Measurements from ENCODE around the gene DNAJB2. TPM values are rescaled to one million over a fixed set of nuclear protein-coding genes. Genes with fewer than 3 reads are reported as not detected.

The DNAJB2 gene
- polyA plus RNA-seq, 3 donors, result 1.7 to 55.4 (median 1.9) TPM

GRCh38 chr2:219296631-219297391 is 17.6 kb downstream of the DNAJB2 start:
- Mint-ChIP-seq H3K4me3 (no peak overlapping the region), H3K4me1 (peaks cover 11% of the 10 kb centered on the region), H3K27ac (peak overlapping the region in 1 of 7 donors; percentile 65), H3K36me3 (no peaks in the 10 kb centered on the region), H3K9me3 (peaks cover 0 to 7% (median 1%) of the 10 kb centered on the region in 7 donors), H3K27me3 (ENCODE audit: low read depth in 3 of 3) (peaks cover 49 to 72% (median 58%) of the 10 kb centered on the region in 3 donors)
- 91% methylated on average over 23 of the region's 25 CpGs for WGBS (ENCODE audit: insufficient coverage)
- Histone ChIP-seq H3K36me3 (replicated peaks in 1 of 2; ENCODE audit: control insufficient read depth in 1 of 2, insufficient read depth in 2 of 2, low read length in 2 of 2) (no peaks in the 10 kb centered on the region), H3K4me2 (replicated peaks; ENCODE audit: extremely low read depth, low read length, poor library complexity, severe bottlenecking) (no peak overlapping the region), H3K4me1 (ENCODE audit: control insufficient read depth in 1 of 2, insufficient read depth in 2 of 2, low read length in 2 of 2) (peaks cover 10 to 15% of the 10 kb centered on the region in 2 donors), H3K9ac (ENCODE audit: insufficient read depth, low read length, poor library complexity, severe bottlenecking) (no peak overlapping the region), H3K9me3 (replicated peaks in 1 of 2; ENCODE audit: control insufficient read depth in 1 of 2, insufficient read depth in 1 of 2, low read length in 2 of 2) (no peaks in the 10 kb centered on the region), H3K4me3 (replicated peaks in 1 of 3; ENCODE audit: low read depth in 2 of 3, low read length in 3 of 3) (no peak overlapping the region), H3K79me2 (ENCODE audit: insufficient read depth, low read length) (no peaks in the 10 kb centered on the region), H2AFZ (ENCODE audit: insufficient read depth, low read depth, low read length, poor library complexity, severe bottlenecking) (no peak overlapping the region), H4K20me1 (ENCODE audit: insufficient read depth, low read length) (no peaks in the 10 kb centered on the region), H3K27ac (ENCODE audit: low read depth in 1 of 2, low read length in 2 of 2) (no peak overlapping the region), H3K27me3 (ENCODE audit: control insufficient read depth in 2 of 2, insufficient read depth in 2 of 2, low read length in 2 of 2) (peaks cover 0 to 36% of the 10 kb centered on the region in 2 donors)
- intact Hi-C loops (cut with micrococcal nuclease), result loop anchor here (5.0 kb wide), 4 partner anchors 70 to 135 kb away; partner anchors contain the start of genes NHEJ1 (in 2 of the 2), ANKZF1 (in 1 of the 2), ATG9A (in 1 of the 2) and CNPPD1 (in 1 of the 2)
- TF ChIP-seq CTCF (IDR thresholded peaks at IDR 0.05), result no peak
- peak in 1 of 3 donors; percentile 4 for DNase-seq

- H3K9ac ChIP-seq (ENCODE audit: insufficient read depth, low read length, poor library complexity, severe bottlenecking), result no peak overlapping the region
- no peaks in the 10 kb centered on the region for H3K79me2 ChIP-seq (ENCODE audit: insufficient read depth, low read length)
- no peak overlapping the region for H3K4me3 ChIP-seq (replicated peaks in 1 of 3; ENCODE audit: low read depth in 2 of 3, low read length in 3 of 3)
- TF ChIP-seq CTCF (IDR thresholded peaks at IDR 0.05), result no peak
- H4K20me1 ChIP-seq (ENCODE audit: insufficient read depth, low read length), result no peaks in the 10 kb centered on the region
- no peaks in the 10 kb centered on the region for H3K9me3 ChIP-seq (replicated peaks in 1 of 2; ENCODE audit: control insufficient read depth in 1 of 2, insufficient read depth in 1 of 2, low read length in 2 of 2)
- no peaks in the 10 kb centered on the region for H3K36me3 ChIP-seq (replicated peaks in 1 of 2; ENCODE audit: control insufficient read depth in 1 of 2, insufficient read depth in 2 of 2, low read length in 2 of 2)
- Mint-ChIP-seq H3K27me3 (ENCODE audit: low read depth in 3 of 3) (peaks cover 47 to 75% (median 60%) of the 10 kb centered on the region in 3 donors), H3K4me3 (peak overlapping the region in 1 of 2 donors; percentile 40), H3K27ac (no peak overlapping the region), H3K4me1 (peaks cover 11% of the 10 kb centered on the region), H3K9me3 (peaks cover 0 to 7% (median 1%) of the 10 kb centered on the region in 7 donors), H3K36me3 (no peaks in the 10 kb centered on the region)
- peaks cover 0 to 36% of the 10 kb centered on the region in 2 donors for H3K27me3 ChIP-seq (ENCODE audit: control insufficient read depth in 2 of 2, insufficient read depth in 2 of 2, low read length in 2 of 2)
- H3K27ac ChIP-seq (ENCODE audit: low read depth in 1 of 2, low read length in 2 of 2), result no peak overlapping the region
- DNase-seq, result peak in 1 of 3 donors; percentile 3
- H3K4me2 ChIP-seq (replicated peaks; ENCODE audit: extremely low read depth, low read length, poor library complexity, severe bottlenecking), result no peak overlapping the region
- H3K4me1 ChIP-seq (ENCODE audit: control insufficient read depth in 1 of 2, insufficient read depth in 2 of 2, low read length in 2 of 2), result peaks cover 10 to 15% of the 10 kb centered on the region in 2 donors
- intact Hi-C loops (cut with micrococcal nuclease), result loop anchor here (5.0 kb wide), 4 partner anchors 71 to 136 kb away; partner anchors contain the start of genes NHEJ1 (in 2 of the 2), ANKZF1 (in 1 of the 2), ATG9A (in 1 of the 2) and CNPPD1 (in 1 of the 2)
- H2AFZ ChIP-seq (ENCODE audit: insufficient read depth, low read depth, low read length, poor library complexity, severe bottlenecking), result no peak overlapping the region
- 91% methylated on average over 9 of the region's 14 CpGs for WGBS (ENCODE audit: insufficient coverage)
Observed at GRCh38 chr2:219297766-219298456, 18.7 kb downstream of the DNAJB2 start.

All from CD14-positive monocyte (primary cell).